GM12872 (cell line): ENCODE measurements around the gene MYOZ1.
A peak's percentile ranks its signal among the peaks of the same experiment; 100 is the strongest.

Source experiments
- CTCF ChIP-seq: IDR thresholded peaks from 3 replicates; pipeline ENCODE4 v1.5.1; 2011; ENCODE audit warnings: low read depth, mild to moderate bottlenecking, low read length, moderate library complexity; ENCODE audit not compliant: insufficient read depth

The MYOZ1 gene

GRCh38 chr10:73644767-73645166 is 3.5 kb upstream of the MYOZ1 start:
- TF ChIP-seq CTCF, result no peak

- peak; percentile 88 for TF ChIP-seq CTCF
Observed at GRCh38 chr10:73644015-73644743, 2.9 kb upstream of the MYOZ1 start.

- TF ChIP-seq CTCF, result no peak
Observed at GRCh38 chr10:73643362-73643761, 2.1 kb upstream of the MYOZ1 start.

DNA sequence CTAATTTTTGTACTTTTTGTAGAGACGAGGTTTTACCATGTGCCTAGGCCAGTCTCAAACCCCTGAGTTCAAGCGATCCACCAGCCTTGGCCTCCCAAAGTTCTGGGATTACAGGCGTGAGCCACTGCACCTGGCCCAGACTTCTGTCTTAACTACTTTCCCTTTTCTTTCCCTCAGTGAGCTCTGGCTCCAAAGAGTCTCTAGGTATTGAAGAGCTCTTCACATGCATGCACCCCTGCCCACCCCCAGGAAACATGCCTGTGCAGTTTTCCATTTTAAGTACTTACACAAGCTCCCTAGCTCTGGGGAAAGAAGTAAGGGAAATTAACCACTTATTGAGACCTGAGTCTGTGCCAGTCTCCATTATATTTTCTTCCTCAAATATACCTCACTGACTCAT is 2.0 kb downstream of the MYOZ1 start:
- TF ChIP-seq CTCF, result no peak

- no peak for TF ChIP-seq CTCF
Observed at GRCh38 chr10:73635781-73636180, 5.5 kb downstream of the MYOZ1 start.

GRCh38 chr10:73634421-73634820 is 6.9 kb downstream of the MYOZ1 start:
- no peak for TF ChIP-seq CTCF

- TF ChIP-seq CTCF, result no peak
Observed at GRCh38 chr10:73629165-73629564, 12.1 kb downstream of the MYOZ1 start.
